CD4-positive, alpha-beta T cell treated with Interferon alpha-2 for 1 hour (primary cell): Measurements from ENCODE around the gene MORN5.

ENCODE experiments used
- DNase-seq, 2 donors: peaks; one replicate each; pipeline ENCODE4 v3.0.0-alpha.2; 2020 to 2022

Gene MORN5

DNA sequence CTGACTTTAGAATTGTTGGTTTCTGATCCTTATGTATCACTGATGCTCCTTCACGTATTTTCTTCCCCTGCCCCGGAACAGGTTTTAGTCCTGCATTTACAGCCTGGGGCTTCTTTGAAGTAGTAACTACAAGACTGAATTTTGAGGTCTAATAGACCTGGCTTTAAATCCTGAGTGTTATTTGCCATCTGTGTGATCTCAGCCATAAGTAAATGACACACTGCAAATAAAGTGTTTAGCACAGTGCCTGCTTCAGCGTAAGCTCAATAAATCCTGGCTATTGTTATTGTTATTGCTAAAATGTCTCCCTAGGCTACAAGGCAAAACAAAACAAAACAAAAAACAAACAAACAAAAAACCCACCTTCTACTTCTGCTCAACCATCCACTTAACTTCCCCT is 84.6 kb downstream of the MORN5 start:
- no peak for DNase-seq

DNA sequence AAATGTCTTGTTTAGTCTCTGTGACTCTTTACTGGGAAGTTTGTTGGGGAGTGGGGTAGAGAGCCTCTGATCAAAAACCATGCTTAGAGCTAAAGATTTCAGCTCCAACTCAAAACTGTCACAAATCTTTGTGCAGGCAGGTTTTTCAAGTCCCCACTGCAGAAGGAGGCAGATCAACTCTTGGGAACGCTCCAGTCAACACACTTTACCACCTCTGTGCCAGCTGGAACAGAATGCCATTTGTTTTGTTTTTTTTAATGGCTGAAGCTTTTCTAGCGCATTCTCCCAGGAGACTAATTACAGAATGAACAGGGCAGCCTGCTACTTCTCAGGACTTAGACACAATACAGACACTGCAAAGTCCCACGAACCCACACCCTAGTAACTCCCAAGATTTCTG is 87.0 kb downstream of the MORN5 start:
- DNase-seq = no peak

DNA sequence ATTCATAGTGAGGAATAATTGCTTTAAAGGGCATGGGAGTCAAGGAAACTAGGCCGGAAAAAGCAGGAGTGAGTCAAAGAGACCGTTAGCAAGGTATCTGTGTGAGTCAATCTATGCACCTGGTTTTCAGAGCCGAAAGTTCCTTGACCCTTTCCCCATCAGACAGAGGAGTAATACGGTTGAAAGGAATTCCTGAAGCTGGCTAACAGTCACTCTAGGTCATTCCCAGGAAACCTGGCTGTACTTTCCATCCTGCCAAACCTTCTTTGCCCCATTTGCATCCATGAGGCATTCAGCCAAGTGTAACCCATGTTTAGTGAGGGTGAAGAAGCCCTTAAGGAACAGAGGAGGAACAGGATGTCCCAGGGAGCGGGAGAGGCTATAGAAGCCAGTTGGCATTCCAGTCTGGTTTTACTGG is 88.7 kb downstream of the MORN5 start:
- DNase-seq = no peak
